Measurements from ENCODE around the gene JAM3.

The JAM3 gene

DNA sequence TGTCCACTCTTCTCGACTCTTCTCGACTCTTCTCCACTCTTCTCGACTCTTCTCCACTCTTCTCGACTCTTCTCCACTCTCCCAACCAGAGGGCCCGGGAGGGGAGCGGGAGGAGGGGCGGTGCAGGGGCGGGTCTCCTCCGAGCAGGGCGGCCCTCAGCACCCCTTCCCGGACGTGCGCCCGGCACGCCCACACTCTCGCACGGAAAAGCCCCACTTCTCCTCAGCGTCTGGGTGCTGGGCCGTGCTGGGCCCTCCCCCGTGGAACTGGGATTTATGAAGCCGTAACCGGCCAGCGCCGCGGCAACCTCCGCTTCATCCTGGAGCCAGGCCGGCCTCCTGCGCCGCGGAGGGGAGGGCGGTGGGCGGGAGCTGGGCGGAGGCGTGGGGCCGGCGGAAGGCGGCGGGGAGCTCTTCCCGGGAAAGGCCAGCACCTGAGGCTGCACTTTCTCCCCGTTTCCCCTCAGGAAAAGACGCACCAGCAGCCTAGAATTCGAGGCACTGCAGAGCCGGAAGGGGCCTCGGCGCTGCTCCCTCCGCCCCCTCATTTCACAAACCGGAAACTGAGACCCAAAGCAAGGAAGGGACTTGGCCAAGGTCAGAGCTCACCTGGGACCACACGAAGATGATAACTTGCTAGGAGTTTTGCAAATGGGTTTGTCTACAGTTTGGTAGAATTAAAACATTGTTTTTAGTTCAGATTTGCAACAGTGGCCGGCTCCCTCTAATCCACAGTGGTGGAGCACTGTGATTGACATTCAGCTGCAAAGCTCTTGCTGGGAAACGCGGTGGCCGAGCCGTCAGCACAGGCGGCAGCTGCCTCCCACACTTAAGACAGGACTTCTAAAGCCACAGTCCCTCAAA lies 31.6 kb upstream of the JAM3 start:
- Histone ChIP-seq H3K9me3 (ENCODE audit: control insufficient read depth in 5 of 5, low read length in 5 of 5) (no peaks in the 10 kb centered on the region), H3K4me1 (ENCODE audit: control insufficient read depth in 5 of 5, insufficient read depth in 5 of 5, low read length in 5 of 5) (peaks cover 8 to 38% (median 37%) of the 10 kb centered on the region in 5 donors), H3K4me3 (ENCODE audit: low read depth in 1 of 5, low read length in 5 of 5) (peak overlapping the region; percentile 64 to 80 (median 70)), H3K36me3 (ENCODE audit: control insufficient read depth in 5 of 5, insufficient read depth in 5 of 5, low read length in 5 of 5) (no peaks in the 10 kb centered on the region), H3K27me3 (ENCODE audit: control insufficient read depth in 5 of 5, insufficient read depth in 4 of 5, low read length in 5 of 5) (peaks cover 5 to 12% (median 9%) of the 10 kb centered on the region in 5 donors), H3K27ac (ENCODE audit: low read depth, low read length) (peak overlapping the region; percentile 85), H3K9ac (ENCODE audit: low read length in 5 of 5) (peak overlapping the region; percentile 68 to 76 (median 73))

DNA sequence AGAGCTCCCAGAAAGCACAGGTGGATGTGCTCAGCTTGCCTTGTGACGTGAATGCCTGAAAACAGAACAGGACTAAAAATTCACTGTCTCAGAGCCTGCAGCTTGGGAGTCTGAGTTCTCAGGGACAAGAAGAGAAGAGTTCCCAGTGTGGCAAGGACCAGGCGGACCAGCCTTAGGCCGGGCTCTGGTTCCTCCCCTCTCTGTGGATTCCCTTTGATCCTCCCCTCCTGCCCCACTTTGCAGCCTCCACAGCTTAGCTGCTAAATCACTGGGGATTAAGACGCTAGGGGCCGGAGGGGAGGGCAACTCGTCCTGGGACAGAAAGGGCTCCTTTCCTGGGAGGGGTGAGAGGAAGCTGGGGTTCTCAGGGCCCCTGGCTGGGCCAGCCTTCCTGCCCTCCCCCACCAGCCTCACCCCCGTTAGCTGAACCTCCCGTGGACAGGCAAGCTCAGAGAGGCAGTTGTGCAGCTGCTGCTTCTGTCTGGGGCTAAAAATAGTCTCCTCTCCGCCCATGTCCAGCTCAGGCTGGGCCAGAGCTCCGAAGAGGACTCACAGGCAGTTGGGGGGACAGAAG lies 29.9 kb upstream of the JAM3 start:
- H3K27me3 ChIP-seq (ENCODE audit: control insufficient read depth in 5 of 5, insufficient read depth in 4 of 5, low read length in 5 of 5) = peaks cover 0 to 11% (median 7%) of the 10 kb centered on the region in 5 donors
- peaks cover 7 to 22% (median 20%) of the 10 kb centered on the region in 5 donors for H3K4me1 ChIP-seq (ENCODE audit: control insufficient read depth in 5 of 5, insufficient read depth in 5 of 5, low read length in 5 of 5)
- H3K4me3 ChIP-seq (ENCODE audit: low read depth in 1 of 5, low read length in 5 of 5) = no peak overlapping the region
- H3K9ac ChIP-seq (ENCODE audit: low read length in 5 of 5) = no peak overlapping the region
- H3K27ac ChIP-seq (ENCODE audit: low read depth, low read length) = no peak overlapping the region
- no peaks in the 10 kb centered on the region for H3K36me3 ChIP-seq (ENCODE audit: control insufficient read depth in 5 of 5, insufficient read depth in 5 of 5, low read length in 5 of 5)
- H3K9me3 ChIP-seq (ENCODE audit: control insufficient read depth in 5 of 5, low read length in 5 of 5) = no peaks in the 10 kb centered on the region

DNA sequence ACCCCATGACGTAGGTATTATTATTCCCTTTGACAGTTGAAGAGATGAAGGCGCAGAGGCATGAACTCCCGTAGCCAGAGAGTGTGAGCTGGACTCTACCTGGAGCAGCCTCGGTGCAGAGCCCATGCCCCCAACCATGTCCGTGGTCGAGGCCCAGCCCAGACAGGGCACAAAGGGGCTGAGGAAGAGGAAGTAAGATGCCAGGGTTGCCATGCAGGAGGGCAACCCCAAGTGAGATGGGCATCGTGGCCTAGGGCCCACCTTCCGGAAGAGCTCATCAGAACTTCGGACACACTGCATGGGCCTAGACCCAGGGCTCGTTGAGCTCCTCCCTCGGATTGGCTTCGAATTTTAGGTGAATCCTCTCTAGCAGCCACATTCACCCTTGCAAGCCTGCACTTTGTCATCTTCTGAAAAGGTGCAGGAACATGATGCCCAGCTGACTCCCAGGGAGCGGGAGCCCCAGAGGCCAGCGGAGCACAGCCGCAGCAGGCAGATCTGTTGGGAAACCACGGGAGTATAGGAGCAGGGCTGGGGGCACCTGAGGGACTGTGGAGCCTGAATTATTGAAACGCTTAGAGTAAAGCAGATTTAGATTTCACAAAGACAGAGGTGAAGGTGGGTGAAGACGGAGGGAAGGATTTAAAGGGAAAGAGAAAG lies 29.0 kb upstream of the JAM3 start:
- H3K27me3 ChIP-seq (ENCODE audit: control insufficient read depth in 5 of 5, insufficient read depth in 4 of 5, low read length in 5 of 5) = peaks cover 0 to 11% (median 8%) of the 10 kb centered on the region in 5 donors
- no peaks in the 10 kb centered on the region for H3K9me3 ChIP-seq (ENCODE audit: control insufficient read depth in 5 of 5, low read length in 5 of 5)
- H3K27ac ChIP-seq (ENCODE audit: low read depth, low read length) = no peak overlapping the region
- no peak overlapping the region for H3K4me3 ChIP-seq (ENCODE audit: low read depth in 1 of 5, low read length in 5 of 5)
- no peaks in the 10 kb centered on the region for H3K36me3 ChIP-seq (ENCODE audit: control insufficient read depth in 5 of 5, insufficient read depth in 5 of 5, low read length in 5 of 5)
- peaks cover 5 to 14% (median 12%) of the 10 kb centered on the region in 5 donors for H3K4me1 ChIP-seq (ENCODE audit: control insufficient read depth in 5 of 5, insufficient read depth in 5 of 5, low read length in 5 of 5)
- no peak overlapping the region for H3K9ac ChIP-seq (ENCODE audit: low read length in 5 of 5)

DNA sequence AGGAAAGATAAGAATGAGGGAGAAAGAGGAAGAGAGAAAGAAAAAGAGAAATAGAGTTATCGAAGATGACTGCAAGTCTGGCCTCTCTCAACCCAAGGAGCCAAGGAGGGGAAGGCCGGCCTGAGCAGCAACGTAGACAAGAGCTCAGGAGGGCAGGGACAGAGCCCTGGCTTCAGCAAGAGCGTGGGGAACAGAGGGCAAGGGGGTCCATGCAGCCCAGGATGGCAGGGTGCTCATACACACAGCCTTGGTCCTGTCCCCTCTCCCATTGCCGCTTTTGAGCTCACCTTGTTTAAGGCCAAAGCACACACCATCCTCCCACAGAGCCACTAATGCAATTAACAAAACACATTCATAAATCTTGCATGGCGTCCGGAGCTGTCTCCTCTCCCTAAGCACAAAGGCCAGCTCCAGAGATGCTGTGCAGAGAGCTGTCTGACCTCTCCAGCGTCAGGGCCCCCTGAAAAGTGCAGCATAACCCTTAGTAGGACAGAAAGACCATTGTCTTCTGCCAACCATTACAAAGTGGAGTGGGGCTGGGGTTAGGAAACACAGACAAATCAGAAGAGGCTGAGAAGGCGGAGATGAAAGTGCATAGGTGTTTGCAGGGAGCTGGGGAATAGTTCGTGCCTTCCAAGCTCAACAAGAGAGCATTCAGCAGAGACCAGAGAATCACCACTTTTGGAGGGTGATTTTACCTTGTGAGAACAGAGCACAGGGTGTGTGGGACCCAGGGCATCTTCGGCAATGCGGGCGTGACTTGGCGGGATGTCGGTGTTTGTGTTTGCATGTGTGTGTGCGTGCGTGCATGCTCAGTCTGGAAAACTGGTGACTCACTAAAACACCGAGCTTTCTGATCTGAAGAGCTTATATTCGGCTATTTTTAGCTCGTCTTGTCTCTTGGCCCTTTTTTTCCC lies 28.2 kb upstream of the JAM3 start:
- H3K4me1 ChIP-seq (ENCODE audit: control insufficient read depth in 5 of 5, insufficient read depth in 5 of 5, low read length in 5 of 5) = peaks cover 5 to 14% (median 12%) of the 10 kb centered on the region in 5 donors
- H3K36me3 ChIP-seq (ENCODE audit: control insufficient read depth in 5 of 5, insufficient read depth in 5 of 5, low read length in 5 of 5) = no peaks in the 10 kb centered on the region
- no peak overlapping the region for H3K27ac ChIP-seq (ENCODE audit: low read depth, low read length)
- H3K9me3 ChIP-seq (ENCODE audit: control insufficient read depth in 5 of 5, low read length in 5 of 5) = no peaks in the 10 kb centered on the region
- H3K9ac ChIP-seq (ENCODE audit: low read length in 5 of 5) = no peak overlapping the region
- H3K27me3 ChIP-seq (ENCODE audit: control insufficient read depth in 5 of 5, insufficient read depth in 4 of 5, low read length in 5 of 5) = peaks cover 0 to 11% (median 8%) of the 10 kb centered on the region in 5 donors
- no peak overlapping the region for H3K4me3 ChIP-seq (ENCODE audit: low read depth in 1 of 5, low read length in 5 of 5)

DNA sequence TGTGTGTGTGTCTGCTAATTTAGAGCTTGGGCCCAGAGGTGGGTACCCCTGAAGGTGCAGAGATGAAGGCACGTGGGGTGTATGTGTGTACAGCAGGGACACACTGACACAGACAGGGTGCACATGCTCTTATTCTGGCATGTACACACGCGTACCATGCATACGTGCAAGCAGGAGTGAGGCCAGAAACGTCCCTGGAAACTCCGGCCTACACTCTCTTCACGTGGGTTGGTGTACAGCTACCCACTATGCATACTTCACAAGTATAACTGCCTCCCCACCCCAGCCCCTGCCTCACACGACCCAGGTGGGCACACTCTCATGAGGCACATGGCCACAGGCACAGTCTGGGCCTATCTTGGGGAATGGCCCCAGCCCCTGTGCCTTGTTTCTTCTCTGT lies 27.5 kb upstream of the JAM3 start:
- H3K36me3 ChIP-seq (ENCODE audit: control insufficient read depth in 5 of 5, insufficient read depth in 5 of 5, low read length in 5 of 5) = no peaks in the 10 kb centered on the region
- no peak overlapping the region for H3K9ac ChIP-seq (ENCODE audit: low read length in 5 of 5)
- peaks cover 5 to 13% (median 10%) of the 10 kb centered on the region in 5 donors for H3K4me1 ChIP-seq (ENCODE audit: control insufficient read depth in 5 of 5, insufficient read depth in 5 of 5, low read length in 5 of 5)
- H3K27ac ChIP-seq (ENCODE audit: low read depth, low read length) = no peak overlapping the region
- no peaks in the 10 kb centered on the region for H3K9me3 ChIP-seq (ENCODE audit: control insufficient read depth in 5 of 5, low read length in 5 of 5)
- H3K4me3 ChIP-seq (ENCODE audit: low read depth in 1 of 5, low read length in 5 of 5) = no peak overlapping the region
- H3K27me3 ChIP-seq (ENCODE audit: control insufficient read depth in 5 of 5, insufficient read depth in 4 of 5, low read length in 5 of 5) = peaks cover 0 to 11% (median 8%) of the 10 kb centered on the region in 5 donors

DNA sequence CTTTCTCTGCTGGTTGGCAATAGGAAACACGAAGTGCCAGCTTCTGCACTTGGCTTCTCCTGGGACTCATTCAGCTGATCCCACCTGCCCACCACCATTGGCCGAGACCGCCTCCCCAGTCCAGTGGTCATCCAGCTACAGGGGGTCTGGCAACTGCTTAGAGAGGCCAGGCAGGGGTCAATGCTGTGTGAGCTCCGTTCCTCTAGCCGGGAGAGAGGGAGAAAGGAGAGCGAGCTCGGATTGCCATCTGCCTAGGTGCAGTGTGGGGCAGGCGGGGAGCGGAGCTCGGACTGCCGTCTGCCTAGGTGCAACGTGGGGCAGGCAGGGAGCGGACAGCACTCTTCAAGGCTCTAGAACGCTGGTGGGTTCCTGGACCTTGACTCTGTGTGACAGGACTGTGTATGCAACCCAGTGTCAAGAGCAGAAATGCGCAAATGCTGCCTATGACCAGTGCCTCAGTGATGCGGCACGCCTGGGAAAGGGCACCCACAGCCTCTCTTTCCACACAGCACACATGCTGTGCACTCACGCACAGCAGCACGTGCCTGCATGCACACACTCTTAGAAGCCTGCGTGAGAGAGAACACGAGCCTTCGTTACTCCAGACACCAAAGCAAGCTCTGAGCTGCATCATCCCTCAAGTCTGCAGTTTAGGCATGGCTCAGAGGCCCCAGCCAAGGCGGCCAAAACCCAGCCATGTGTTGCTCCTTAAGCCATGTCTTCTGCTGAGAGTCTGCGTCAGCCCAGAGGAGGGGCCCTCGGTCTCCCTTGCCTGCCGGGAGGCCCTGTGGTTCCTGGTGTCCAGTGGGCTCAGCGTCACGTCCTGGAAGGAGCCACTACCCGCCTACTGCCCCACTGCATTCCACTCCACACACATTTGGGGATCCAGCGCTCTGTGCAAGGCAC lies 26.8 kb upstream of the JAM3 start:
- no peak overlapping the region for H3K27ac ChIP-seq (ENCODE audit: low read depth, low read length)
- no peak overlapping the region for H3K4me3 ChIP-seq (ENCODE audit: low read depth in 1 of 5, low read length in 5 of 5)
- H3K9ac ChIP-seq (ENCODE audit: low read length in 5 of 5) = no peak overlapping the region
- H3K4me1 ChIP-seq (ENCODE audit: control insufficient read depth in 5 of 5, insufficient read depth in 5 of 5, low read length in 5 of 5) = peaks cover 5 to 10% (median 9%) of the 10 kb centered on the region in 5 donors
- no peaks in the 10 kb centered on the region for H3K36me3 ChIP-seq (ENCODE audit: control insufficient read depth in 5 of 5, insufficient read depth in 5 of 5, low read length in 5 of 5)
- no peaks in the 10 kb centered on the region for H3K9me3 ChIP-seq (ENCODE audit: control insufficient read depth in 5 of 5, low read length in 5 of 5)
- peaks cover 0 to 12% (median 10%) of the 10 kb centered on the region in 5 donors for H3K27me3 ChIP-seq (ENCODE audit: control insufficient read depth in 5 of 5, insufficient read depth in 4 of 5, low read length in 5 of 5)

DNA sequence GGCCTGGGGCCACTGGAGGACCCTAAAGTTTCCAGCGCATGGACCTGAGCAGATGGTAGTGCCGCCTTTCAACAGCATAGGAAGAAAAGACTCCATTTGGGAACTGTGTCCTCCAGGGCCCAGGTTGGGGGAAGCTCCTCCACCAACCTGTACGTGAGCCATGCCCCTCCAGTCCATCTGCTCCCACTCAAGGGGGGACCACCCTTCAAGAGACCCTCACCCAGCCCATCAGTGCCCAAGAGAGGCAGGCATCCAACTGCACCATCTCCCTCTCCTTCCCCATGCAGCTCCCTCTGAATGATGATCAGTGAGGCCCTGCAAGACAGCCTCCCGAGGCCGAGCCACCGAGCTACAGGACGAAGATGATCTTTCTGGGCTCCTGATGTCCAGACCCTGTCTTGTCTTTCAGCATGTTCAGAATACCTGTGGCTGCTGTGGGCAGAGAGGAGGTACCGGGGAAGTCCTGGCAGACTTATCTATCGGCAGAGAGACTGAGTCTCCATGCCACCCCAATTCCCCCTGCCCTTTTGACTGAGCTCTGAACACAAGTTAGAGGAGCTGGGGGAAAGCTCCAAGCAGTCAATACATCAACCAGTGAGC lies 25.0 kb upstream of the JAM3 start:
- peaks cover 0 to 10% (median 7%) of the 10 kb centered on the region in 5 donors for H3K4me1 ChIP-seq (ENCODE audit: control insufficient read depth in 5 of 5, insufficient read depth in 5 of 5, low read length in 5 of 5)
- no peak overlapping the region for H3K9ac ChIP-seq (ENCODE audit: low read length in 5 of 5)
- peaks cover 0 to 15% (median 11%) of the 10 kb centered on the region in 5 donors for H3K27me3 ChIP-seq (ENCODE audit: control insufficient read depth in 5 of 5, insufficient read depth in 4 of 5, low read length in 5 of 5)
- no peak overlapping the region for H3K4me3 ChIP-seq (ENCODE audit: low read depth in 1 of 5, low read length in 5 of 5)
- H3K36me3 ChIP-seq (ENCODE audit: control insufficient read depth in 5 of 5, insufficient read depth in 5 of 5, low read length in 5 of 5) = no peaks in the 10 kb centered on the region
- H3K9me3 ChIP-seq (ENCODE audit: control insufficient read depth in 5 of 5, low read length in 5 of 5) = no peaks in the 10 kb centered on the region
- H3K27ac ChIP-seq (ENCODE audit: low read depth, low read length) = no peak overlapping the region

DNA sequence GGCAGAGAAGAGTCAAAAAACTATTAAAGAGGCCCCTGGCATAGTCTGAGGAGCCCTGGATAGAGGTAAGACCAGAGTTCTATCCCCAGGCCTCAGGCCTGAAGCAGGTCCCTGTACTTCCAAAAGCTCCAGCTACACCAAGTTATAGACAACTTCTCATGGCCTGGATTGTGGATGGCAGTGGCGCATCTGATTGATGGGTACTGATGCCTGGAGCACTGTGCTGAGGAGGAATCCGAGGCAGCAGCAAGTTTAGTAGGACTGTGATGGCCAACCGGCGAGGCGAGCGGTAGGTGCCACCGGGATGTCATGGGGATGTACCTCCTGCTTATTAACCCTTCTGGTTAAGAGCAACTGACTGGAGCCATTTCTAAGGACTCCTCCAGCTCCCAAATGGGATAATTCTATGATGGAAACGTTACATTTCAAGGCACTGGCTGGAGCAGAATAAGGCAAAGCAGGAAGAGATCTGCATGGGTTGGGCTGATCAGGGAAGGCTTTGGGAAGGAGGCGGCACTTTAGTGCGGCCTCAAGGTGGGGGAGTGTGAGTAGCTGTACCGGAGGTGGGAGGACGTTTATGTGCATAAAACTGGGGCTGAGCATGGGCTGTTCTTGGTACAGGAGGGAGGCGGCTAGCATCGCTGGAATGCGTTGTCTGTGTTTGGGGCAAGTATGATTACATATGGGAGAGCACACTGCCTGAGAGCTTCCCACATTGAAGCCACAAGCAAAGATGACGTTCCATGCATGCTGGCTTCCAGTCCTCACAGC lies 24.2 kb upstream of the JAM3 start:
- peaks cover 1 to 20% (median 10%) of the 10 kb centered on the region in 5 donors for H3K27me3 ChIP-seq (ENCODE audit: control insufficient read depth in 5 of 5, insufficient read depth in 4 of 5, low read length in 5 of 5)
- H3K4me1 ChIP-seq (ENCODE audit: control insufficient read depth in 5 of 5, insufficient read depth in 5 of 5, low read length in 5 of 5) = peaks cover 0 to 10% (median 7%) of the 10 kb centered on the region in 5 donors
- H3K9ac ChIP-seq (ENCODE audit: low read length in 5 of 5) = no peak overlapping the region
- H3K27ac ChIP-seq (ENCODE audit: low read depth, low read length) = no peak overlapping the region
- H3K4me3 ChIP-seq (ENCODE audit: low read depth in 1 of 5, low read length in 5 of 5) = no peak overlapping the region
- H3K9me3 ChIP-seq (ENCODE audit: control insufficient read depth in 5 of 5, low read length in 5 of 5) = no peaks in the 10 kb centered on the region
- H3K36me3 ChIP-seq (ENCODE audit: control insufficient read depth in 5 of 5, insufficient read depth in 5 of 5, low read length in 5 of 5) = no peaks in the 10 kb centered on the region

All from subcutaneous abdominal adipose tissue (tissue), 5 donors.